Measurements from ENCODE around the gene VANGL1.
"Not testable (repeated sequence)": the region's sequence is repeated elsewhere in the genome, so short reads cannot be mapped to it uniquely, and the experiment has no call there.

DNA sequence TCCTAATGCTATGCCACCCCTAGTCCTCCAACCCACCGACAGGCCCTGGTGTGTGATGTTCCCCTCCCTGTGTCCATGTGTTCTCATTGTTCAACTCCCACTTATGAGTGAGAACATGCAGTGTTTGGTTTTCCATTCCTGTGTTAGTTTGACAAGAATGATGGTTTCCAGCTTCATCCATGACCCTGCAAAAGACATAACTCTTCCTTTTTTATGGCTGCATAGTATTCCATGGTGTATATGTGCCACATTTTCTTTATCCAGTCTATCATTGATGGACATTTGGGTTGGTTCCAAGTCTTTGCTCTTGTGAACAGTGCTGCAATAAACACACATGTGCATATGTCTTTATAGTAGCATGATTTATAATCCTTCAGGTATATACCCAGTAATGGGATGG is 8.2 kb upstream of the VANGL1 start:
- TF ChIP-seq, protein P1, sequence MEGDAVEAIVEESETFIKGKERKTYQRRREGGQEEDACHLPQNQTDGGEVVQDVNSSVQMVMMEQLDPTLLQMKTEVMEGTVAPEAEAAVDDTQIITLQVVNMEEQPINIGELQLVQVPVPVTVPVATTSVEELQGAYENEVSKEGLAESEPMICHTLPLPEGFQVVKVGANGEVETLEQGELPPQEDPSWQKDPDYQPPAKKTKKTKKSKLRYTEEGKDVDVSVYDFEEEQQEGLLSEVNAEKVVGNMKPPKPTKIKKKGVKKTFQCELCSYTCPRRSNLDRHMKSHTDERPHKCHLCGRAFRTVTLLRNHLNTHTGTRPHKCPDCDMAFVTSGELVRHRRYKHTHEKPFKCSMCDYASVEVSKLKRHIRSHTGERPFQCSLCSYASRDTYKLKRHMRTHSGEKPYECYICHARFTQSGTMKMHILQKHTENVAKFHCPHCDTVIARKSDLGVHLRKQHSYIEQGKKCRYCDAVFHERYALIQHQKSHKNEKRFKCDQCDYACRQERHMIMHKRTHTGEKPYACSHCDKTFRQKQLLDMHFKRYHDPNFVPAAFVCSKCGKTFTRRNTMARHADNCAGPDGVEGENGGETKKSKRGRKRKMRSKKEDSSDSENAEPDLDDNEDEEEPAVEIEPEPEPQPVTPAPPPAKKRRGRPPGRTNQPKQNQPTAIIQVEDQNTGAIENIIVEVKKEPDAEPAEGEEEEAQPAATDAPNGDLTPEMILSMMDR (IDR thresholded peaks at IDR 0.05; ENCODE audit: low read depth, low read length): not testable (repeated sequence)
- TF ChIP-seq EZH2phosphoT487 (IDR thresholded peaks at IDR 0.05; ENCODE audit: low read depth): not testable (repeated sequence)
